ENCODE measurements around the gene UBE2L6. TPM values are rescaled to one million over a fixed set of nuclear protein-coding genes. Genes with fewer than 3 reads are reported as not detected.

The UBE2L6 gene
- total RNA-seq, 1 experiment from 2014 or later, result 122 TPM

DNA sequence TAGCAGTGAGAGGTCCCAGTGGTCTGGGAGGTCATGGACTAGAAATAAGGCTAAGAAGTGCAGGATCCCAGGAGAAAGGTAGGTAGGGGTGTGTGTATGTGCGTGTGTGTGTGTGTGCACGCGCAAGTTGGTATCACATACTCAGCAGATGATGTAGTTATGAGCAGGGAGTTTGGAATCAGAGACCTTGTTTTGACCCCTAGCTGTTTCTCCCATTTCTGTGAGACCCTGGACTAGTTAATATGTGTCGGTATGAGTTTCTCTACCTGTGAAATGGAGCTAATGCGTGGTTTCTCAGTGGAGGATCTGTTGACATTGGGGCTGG is 31.3 kb upstream of the UBE2L6 start:
- no peak overlapping the region for H3K27ac ChIP-seq
- intact Hi-C loops (cut with micrococcal nuclease; ENCODE audit: unreplicated experiment), result no loop called here
- H3F3A ChIP-seq (ENCODE audit: insufficient read depth, low read depth), result no peaks in the 10 kb centered on the region
- no peaks in the 10 kb centered on the region for H3K36me3 ChIP-seq (ENCODE audit: low read depth)
- no TSS peak for BruUV-seq (replicated peaks)
- DNase-seq, result no peak
- no peak overlapping the region for H3K4me2 ChIP-seq
- no peaks in the 10 kb centered on the region for H4K20me1 ChIP-seq (ENCODE audit: insufficient read depth)
- H3K27me3 ChIP-seq (ENCODE audit: insufficient read depth, low read depth), result peaks cover 32% of the 10 kb centered on the region
- H3K4me3 ChIP-seq, result no peak overlapping the region
- CTCF ChIA-PET, result interaction anchor here (0.6 kb wide), 2 partner anchors 20 to 45 kb away, joined by 3 to 6 read pairs; no protein-coding TSS in a partner anchor
- no peak overlapping the region for H2AFZ ChIP-seq
- H3K79me2 ChIP-seq (ENCODE audit: low read depth), result no peaks in the 10 kb centered on the region
- TF ChIP-seq EZH2 (IDR thresholded peaks at IDR 0.05; ENCODE audit: low read depth), result no peak
- TF ChIP-seq, protein P1, sequence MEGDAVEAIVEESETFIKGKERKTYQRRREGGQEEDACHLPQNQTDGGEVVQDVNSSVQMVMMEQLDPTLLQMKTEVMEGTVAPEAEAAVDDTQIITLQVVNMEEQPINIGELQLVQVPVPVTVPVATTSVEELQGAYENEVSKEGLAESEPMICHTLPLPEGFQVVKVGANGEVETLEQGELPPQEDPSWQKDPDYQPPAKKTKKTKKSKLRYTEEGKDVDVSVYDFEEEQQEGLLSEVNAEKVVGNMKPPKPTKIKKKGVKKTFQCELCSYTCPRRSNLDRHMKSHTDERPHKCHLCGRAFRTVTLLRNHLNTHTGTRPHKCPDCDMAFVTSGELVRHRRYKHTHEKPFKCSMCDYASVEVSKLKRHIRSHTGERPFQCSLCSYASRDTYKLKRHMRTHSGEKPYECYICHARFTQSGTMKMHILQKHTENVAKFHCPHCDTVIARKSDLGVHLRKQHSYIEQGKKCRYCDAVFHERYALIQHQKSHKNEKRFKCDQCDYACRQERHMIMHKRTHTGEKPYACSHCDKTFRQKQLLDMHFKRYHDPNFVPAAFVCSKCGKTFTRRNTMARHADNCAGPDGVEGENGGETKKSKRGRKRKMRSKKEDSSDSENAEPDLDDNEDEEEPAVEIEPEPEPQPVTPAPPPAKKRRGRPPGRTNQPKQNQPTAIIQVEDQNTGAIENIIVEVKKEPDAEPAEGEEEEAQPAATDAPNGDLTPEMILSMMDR (conservative IDR thresholded peaks at IDR 0.05), result no peak
- H3K4me1 ChIP-seq (replicated peaks; ENCODE audit: insufficient read depth), result no peaks in the 10 kb centered on the region
- POLR2A ChIA-PET (ENCODE audit: unreplicated experiment), result no interaction called here
- H3K9me2 ChIP-seq (ENCODE audit: insufficient read depth), result no peaks in the 10 kb centered on the region
- H3K9me3 ChIP-seq (ENCODE audit: insufficient read depth, low read depth), result no peaks in the 10 kb centered on the region

DNA sequence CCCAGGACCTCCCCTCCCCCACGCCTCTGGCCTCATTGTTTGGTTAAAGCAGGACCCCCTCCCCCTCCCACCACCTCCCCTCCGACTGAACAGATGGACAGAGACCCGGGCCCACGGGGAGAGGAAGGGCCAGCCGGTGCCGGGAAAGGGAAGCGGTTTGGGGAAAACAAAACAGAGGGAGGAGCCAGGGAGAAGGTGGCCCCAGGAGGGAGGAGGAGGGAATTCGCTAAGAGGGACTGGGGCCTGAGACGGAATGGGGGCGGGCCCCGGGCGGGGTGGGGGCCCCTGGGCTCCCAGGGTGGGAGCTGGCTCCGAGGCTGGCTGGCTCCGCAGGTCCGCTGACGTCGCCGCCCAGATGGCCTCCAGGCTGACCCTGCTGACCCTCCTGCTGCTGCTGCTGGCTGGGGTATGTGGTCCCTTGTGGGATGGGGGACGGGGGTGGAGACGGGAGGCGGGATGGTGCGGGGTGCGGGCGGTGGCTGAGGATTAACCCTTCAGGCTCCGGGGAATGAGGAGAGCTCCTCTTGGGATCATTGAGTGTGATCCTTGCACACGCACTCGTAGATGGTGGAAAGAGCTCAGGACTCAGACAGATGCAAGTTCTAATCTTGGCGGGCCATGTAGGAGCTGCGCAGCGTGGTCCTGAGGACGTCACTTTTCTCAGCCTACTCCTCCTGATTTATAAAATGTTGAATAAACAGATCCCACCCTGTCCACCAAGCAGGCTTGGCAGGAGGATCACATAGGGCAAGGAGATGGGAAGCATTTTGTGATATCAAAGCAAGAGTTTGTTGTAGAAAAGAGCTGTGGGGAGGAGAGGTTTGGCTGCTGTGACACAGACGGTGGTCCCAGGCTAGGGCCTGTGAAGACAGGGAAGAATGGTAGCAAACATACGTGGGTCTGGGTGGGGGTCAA is 30.7 kb upstream of the UBE2L6 start:
- Histone ChIP-seq H3K79me2 (ENCODE audit: low read depth) (no peaks in the 10 kb centered on the region), H2AFZ (no peak overlapping the region), H3K27me3 (ENCODE audit: insufficient read depth, low read depth) (peaks cover 32% of the 10 kb centered on the region), H3K36me3 (ENCODE audit: low read depth) (no peaks in the 10 kb centered on the region), H3K4me2 (peak overlapping the region; percentile 27; the same call in 1 of the 2 replicates), H4K20me1 (ENCODE audit: insufficient read depth) (no peaks in the 10 kb centered on the region), H3F3A (ENCODE audit: insufficient read depth, low read depth) (no peaks in the 10 kb centered on the region), H3K9me2 (ENCODE audit: insufficient read depth) (no peaks in the 10 kb centered on the region), H3K4me3 (peak overlapping the region; percentile 17; the same call in 1 of the 2 replicates), H3K4me1 (replicated peaks; ENCODE audit: insufficient read depth) (no peaks in the 10 kb centered on the region), H3K9me3 (ENCODE audit: insufficient read depth, low read depth) (no peaks in the 10 kb centered on the region), H3K27ac (no peak overlapping the region)
- CTCF ChIA-PET, result interaction anchor here (0.6 kb wide), 2 partner anchors 21 to 46 kb away, joined by 3 to 6 read pairs; no protein-coding TSS in a partner anchor
- TF ChIP-seq EZH2 (IDR thresholded peaks at IDR 0.05; ENCODE audit: low read depth), result no peak
- TF ChIP-seq, protein P1 (conservative IDR thresholded peaks at IDR 0.05), result no peak
- peak in 1 of 2 experiments; percentile 34 for DNase-seq
- BruUV-seq (replicated peaks), result no TSS peak
- intact Hi-C loops (cut with micrococcal nuclease; ENCODE audit: unreplicated experiment), result no loop called here
- POLR2A ChIA-PET (ENCODE audit: unreplicated experiment), result interaction anchor here (0.7 kb wide), 1 partner anchor 35 kb away, joined by 4 read pairs; no protein-coding TSS in a partner anchor

DNA sequence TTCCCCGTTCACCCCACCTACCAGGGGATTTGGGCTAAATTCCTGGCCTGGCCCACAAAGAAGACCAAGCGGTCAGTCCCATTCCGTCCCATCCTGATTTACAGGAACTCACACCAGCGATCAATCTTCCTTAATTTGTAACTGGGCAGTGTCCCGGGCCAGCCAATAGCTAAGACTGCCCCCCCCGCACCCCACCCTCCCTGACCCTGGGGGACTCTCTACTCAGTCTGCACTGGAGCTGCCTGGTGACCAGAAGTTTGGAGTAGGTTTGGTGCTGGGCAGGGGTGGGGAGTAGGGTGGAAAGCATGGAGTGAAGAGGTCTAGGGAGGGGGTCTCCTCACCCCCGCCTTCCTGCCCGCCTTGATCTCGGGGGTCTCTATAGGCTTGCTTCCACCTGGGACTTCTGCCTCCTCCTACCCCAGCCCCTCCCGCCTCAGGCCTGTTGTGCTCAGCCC is 30.0 kb upstream of the UBE2L6 start, which contains the start of gene SERPING1:
Gene SERPING1, plus strand, starts transcription at position 225 of the 455 bp plus-strand sequence. CDS start 586 bp downstream, outside the sequence.
- POLR2A ChIA-PET (ENCODE audit: unreplicated experiment), result interaction anchor here (0.7 kb wide), 1 partner anchor 36 kb away, joined by 4 read pairs; no protein-coding TSS in a partner anchor
- TF ChIP-seq EZH2 (IDR thresholded peaks at IDR 0.05; ENCODE audit: low read depth), result no peak
- TF ChIP-seq, protein P1 (conservative IDR thresholded peaks at IDR 0.05), result no peak

More for the DNA sequence above, 30.0 kb upstream of the UBE2L6 start, which contains the start of gene SERPING1:
- no peaks in the 10 kb centered on the region for H3K4me1 ChIP-seq (replicated peaks; ENCODE audit: insufficient read depth)
- no peaks in the 10 kb centered on the region for H3K79me2 ChIP-seq (ENCODE audit: low read depth)
- no TSS peak for BruUV-seq (replicated peaks)
- peak within 1 kb of the TSS; percentile 17; the same call in 1 of the 2 replicates for H3K4me3 ChIP-seq
- no peak within 1 kb of the TSS for H2AFZ ChIP-seq
- no peaks in the 10 kb centered on the region for H3K36me3 ChIP-seq (ENCODE audit: low read depth)
- peaks cover 32% of the 10 kb centered on the region for H3K27me3 ChIP-seq (ENCODE audit: insufficient read depth, low read depth)
- intact Hi-C loops (cut with micrococcal nuclease; ENCODE audit: unreplicated experiment), result no loop called here
- peak within 1 kb of the TSS; percentile 27; the same call in 1 of the 2 replicates for H3K4me2 ChIP-seq
- H3K9me2 ChIP-seq (ENCODE audit: insufficient read depth), result no peaks in the 10 kb centered on the region
- H3K27ac ChIP-seq, result no peak within 1 kb of the TSS
- no peaks in the 10 kb centered on the region for H4K20me1 ChIP-seq (ENCODE audit: insufficient read depth)
- no peaks in the 10 kb centered on the region for H3K9me3 ChIP-seq (ENCODE audit: insufficient read depth, low read depth)
- no peak for DNase-seq
- CTCF ChIA-PET, result interaction anchor here (0.7 kb wide), 1 partner anchor 47 kb away, joined by 4 read pairs; no protein-coding TSS in a partner anchor
- no peaks in the 10 kb centered on the region for H3F3A ChIP-seq (ENCODE audit: insufficient read depth, low read depth)
